HepG2 (cell line): ENCODE results near the gene TAF13. TPM values are rescaled to one million over a fixed set of nuclear protein-coding genes. Genes with fewer than 3 reads are reported as not detected.

Experiments used
- ATAC-seq: fragments of 200-7000 bp; cut with Tn5 transposase; 3 replicates; pipeline ENCODE4 v1.9.1; 2020; ENCODE audit warnings: mild to moderate bottlenecking, moderate library complexity
- BruUV-seq: library from RNA; stranded (reverse); fragments of 400-500 nt; replicated peaks from 2 replicates; lab custom pipeline; 2021; lab: Mats Ljungman, UMichigan
- CTCF ChIA-PET: fragments of 300-600 bp; formaldehyde crosslinking; extraction: SDS; loops from one replicate; lab custom pipeline; 2021; ENCODE audit warnings: low total read pairs, inconsistent platforms, low intra/inter-chr PET ratio; lab: Yijun Ruan, JAX
- POLR2A ChIA-PET: fragments of 350-600 bp; sonication (Branson Sonifier 250); formaldehyde crosslinking; loops from one replicate; lab custom pipeline; 2020; ENCODE audit warnings: antibody characterized with exemption, inconsistent platforms; lab: Yijun Ruan, JAX
- DNase-seq: peaks from one replicate; pipeline ENCODE4 v3.0.0-alpha.2; 2015; ENCODE audit warnings: low spot score
- FAIRE-seq: peaks from 3 replicates; lab custom pipeline; 2011; peaks lifted over from hg19 to GRCh38; lab: Jason Lieb, UNC
- H2AFZ ChIP-seq: one replicate; pipeline ENCODE4 v1.6.1; 2011; ENCODE audit warnings: low read length, inconsistent platforms
- H3K27ac ChIP-seq: fragments of 300-600 bp; 3 replicates; pipeline ENCODE4 v1.8.0; 2011; ENCODE audit warnings: mixed run types, mild to moderate bottlenecking, mixed read lengths, low read length, inconsistent platforms; ENCODE audit not compliant: insufficient read depth; ENCODE audit errors: extremely low read length
- H3K27me3 ChIP-seq, 2 experiments: fragments of 200-600 bp in 1 of 2; 2 replicates in 1 of 2; 3 replicates in 1 of 2; pipeline versions ENCODE4 v1.6.0 to v1.8.0; 2011; ENCODE audit warnings: low read length in 2 of 2, mild to moderate bottlenecking in 2 of 2, moderate library complexity in 2 of 2, inconsistent platforms in 1 of 2; ENCODE audit not compliant: insufficient read depth in 2 of 2, control insufficient read depth in 1 of 2
- H3K36me3 ChIP-seq, 2 experiments: fragments of 200-600 bp in 1 of 2; replicated peaks in 1 of 2; 2 replicates in 1 of 2; 3 replicates in 1 of 2; pipeline versions ENCODE4 v1.5.1 to v1.8.0; 2011; ENCODE audit warnings: low read length in 2 of 2, inconsistent platforms in 1 of 2; ENCODE audit not compliant: insufficient read depth in 2 of 2, control insufficient read depth in 1 of 2
- H3K4me1 ChIP-seq: 2 replicates; pipeline ENCODE4 v1.5.1; 2012; ENCODE audit warnings: low read length, inconsistent platforms; ENCODE audit not compliant: insufficient read depth
- H3K4me2 ChIP-seq: 2 replicates; pipeline ENCODE4 v1.6.0; 2011; ENCODE audit warnings: low read depth, low read length, inconsistent platforms
- H3K4me3 ChIP-seq, 3 experiments: fragments of 200-600 bp in 1 of 3; sonication (generic), shearing (Covaris generic) in 1 of 3; replicated peaks in 1 of 3; 2 replicates each; pipeline ENCODE4 v1.5.1; 2011 to 2016; ENCODE audit warnings: low read length in 3 of 3, inconsistent platforms in 2 of 3, low read depth in 2 of 3, mild to moderate bottlenecking in 2 of 3, control low read depth in 1 of 3, mixed read lengths in 1 of 3; ENCODE audit not compliant: insufficient read depth in 1 of 3
- H3K79me2 ChIP-seq: one replicate; pipeline ENCODE4 v1.6.1; 2011; ENCODE audit warnings: low read length, inconsistent platforms; ENCODE audit not compliant: insufficient read depth
- H3K9ac ChIP-seq: 2 replicates; pipeline ENCODE4 v1.6.0; 2011; ENCODE audit warnings: mild to moderate bottlenecking, low read depth, low read length, inconsistent platforms; ENCODE audit not compliant: insufficient read depth
- H3K9me3 ChIP-seq: 2 replicates; pipeline ENCODE4 v1.5.1; 2012; ENCODE audit warnings: mild to moderate bottlenecking, low read length
- H4K20me1 ChIP-seq: 2 replicates; pipeline ENCODE4 v1.6.0; 2011; ENCODE audit warnings: inconsistent platforms, mild to moderate bottlenecking, low read length, moderate library complexity; ENCODE audit not compliant: insufficient read depth
- ADNP ChIP-seq: sonication (generic); formaldehyde crosslinking; IDR thresholded peaks from 2 replicates; pipeline ENCODE4 v1.4.0; 2020; ENCODE audit warnings: missing genetic modification reagents
- MAFK ChIP-seq, 2 experiments: IDR thresholded peaks in 1 of 2; conservative IDR thresholded peaks in 1 of 2; 2 replicates each; pipeline ENCODE4 v1.6.1; 2011; ENCODE audit warnings: improper control_type of control experiment in 2 of 2, low read length in 2 of 2
- RFX5 ChIP-seq: IDR thresholded peaks from 2 replicates; pipeline ENCODE4 v1.6.1; 2011; ENCODE audit warnings: low read depth, low read length, improper control_type of control experiment
- ZNF33B ChIP-seq: sonication (generic); formaldehyde crosslinking; IDR thresholded peaks from 2 replicates; pipeline ENCODE4 v1.5.1; 2020; ENCODE audit warnings: mild to moderate bottlenecking, missing genetic modification reagents
- ZNF577 ChIP-seq: sonication (generic); formaldehyde crosslinking; IDR thresholded peaks from 2 replicates; pipeline ENCODE4 v1.4.0; 2020; ENCODE audit warnings: mild to moderate bottlenecking, low read depth, missing genetic modification reagents, borderline replicate concordance
- WGBS: methylation state at CpG from one replicate; pipeline ENCODE4 v1.1.6; 2017; ENCODE audit warnings: low lambda C conversion rate; 5-methylcytosine and 5-hydroxymethylcytosine counted together
- in situ Hi-C: cut with HindIII; loops from 2 replicates; pipeline ENCODE4 v1.10.0; 2017; ENCODE audit warnings: low pct_unique_long_range_greater_than_20kb; ENCODE audit not compliant: extremely low pct_ligation_motif_present
- intact Hi-C: fragments of 100-400 bp; cut with micrococcal nuclease; formaldehyde crosslinking; loops from one replicate; pipeline ENCODE4 v1.10.0; 2022; ENCODE audit not compliant: unreplicated experiment
- polyA plus RNA-seq, 8 experiments: library from polyadenylated mRNA; depleted of rRNA in 3 of 8; stranded (reverse) in 7 of 8; unstranded in 1 of 8; fragments of >200 nt; fragmentation: Illumina TruSeq in 4 of 8; extraction: Trizol in 4 of 8; gene quantifications; 2 replicates each; pipeline versions ENCODE4 v1.2.1 to v1.2.3, GENCODE V29; 2011 to 2016; ENCODE audit warnings: low read depth in 4 of 8, missing spikeins in 1 of 8, mixed read lengths in 1 of 8; ENCODE audit not compliant: insufficient read depth in 1 of 8
- total RNA-seq, 5 experiments: library from RNA; depleted of rRNA; stranded (reverse); fragments of >200 nt; fragmentation: Illumina TruSeq; extraction: Trizol; gene quantifications; 2 replicates each; pipeline ENCODE4 v1.2.3, GENCODE V29; 2016; ENCODE audit warnings: low read depth in 1 of 5
- TF ChIP-seq, protein P1 (sequence below): sonication (generic); formaldehyde crosslinking; IDR thresholded peaks from 2 replicates; pipeline ENCODE4 v1.5.0; 2020; ENCODE audit warnings: mild to moderate bottlenecking, missing genetic modification reagents

The TAF13 gene
- total and polyA plus RNA-seq, 2 of the 13 experiments (the other 11 are each of a cell fraction or from before 2014, with no cell fraction given): 11.5 to 36.3 TPM

DNA sequence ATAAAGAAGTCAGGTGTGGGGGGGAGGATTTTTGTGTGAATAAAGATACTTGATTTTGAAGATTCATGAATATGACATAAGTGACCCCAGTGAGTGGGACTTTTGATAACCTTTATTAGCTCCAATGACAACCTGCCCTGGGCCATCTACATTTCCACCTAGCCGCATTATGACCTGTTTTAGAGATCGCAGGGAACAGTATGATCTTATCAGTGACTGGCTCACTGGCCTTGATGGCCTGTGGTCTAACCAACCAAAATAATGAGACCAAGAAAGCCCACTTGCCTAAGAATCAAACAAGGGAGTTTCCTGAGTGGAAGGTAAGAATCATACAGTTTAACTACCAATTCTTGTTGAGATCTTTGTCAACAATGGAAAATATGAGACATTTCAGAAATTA lies 39.9 kb upstream of the TAF13 start:
- peaks cover 43% of the 10 kb centered on the region for H3K4me1 ChIP-seq
- H3K27ac ChIP-seq: no peak overlapping the region
- H3K27me3 ChIP-seq: peaks cover 2 to 22% of the 10 kb centered on the region in 2 experiments; a peak in 4 of 5 replicates
- CTCF ChIA-PET: no interaction called here
- FAIRE-seq (no peak), ATAC-seq (no peak)
- H3K4me3 ChIP-seq: no peak overlapping the region; a peak in 1 of 6 replicates
- no TSS peak for BruUV-seq
- WGBS: 29% methylated on average over 2 of the region's 2 CpGs
- in situ Hi-C loops (no loop called here), intact Hi-C loops (loop anchor here (10.0 kb wide), 1 partner anchor 151 kb away; the partner anchor contains the start of gene CLCC1)
- no peaks in the 10 kb centered on the region for H3K36me3 ChIP-seq
- no peaks in the 10 kb centered on the region for H4K20me1 ChIP-seq
- H2AFZ ChIP-seq: no peak overlapping the region
- TF ChIP-seq ZNF33B (CRISPR knock-in tag): no peak
- TF ChIP-seq, all 625 proteins: peak for 0
- Histone ChIP-seq H3K9me3 (no peaks in the 10 kb centered on the region), H3K79me2 (no peaks in the 10 kb centered on the region), H3K4me2 (peak overlapping the region; percentile 48; the same call in 1 of the 2 replicates), H3K9ac (no peak overlapping the region)
- POLR2A ChIA-PET: interaction anchor here (1.0 to 2.2 kb wide), 2 partner anchors 15 to 21 kb away, joined by 3 to 12 read pairs; no protein-coding TSS in a partner anchor
- no peak for DNase-seq

GRCh38 chr1:109114342-109114674 lies 38.5 kb upstream of the TAF13 start:
- peak overlapping the region; percentile 32 for H3K4me2 ChIP-seq
- H2AFZ ChIP-seq: no peak overlapping the region
- intact Hi-C loops: loop anchor here (5.0 to 10.0 kb wide), 2 partner anchors 78 to 150 kb away; partner anchors contain the start of gene CLCC1
- no peaks in the 10 kb centered on the region for H3K9me3 ChIP-seq
- FAIRE-seq (no peak), DNase-seq (no peak), ATAC-seq (no peak)
- H3K36me3 ChIP-seq: no peaks in the 10 kb centered on the region
- H3K4me3 ChIP-seq: peak overlapping the region in 1 of 3 experiments; percentile 24; a peak in 1 of 6 replicates
- no peak overlapping the region for H3K27ac ChIP-seq
- ChIA-PET CTCF (no interaction called here), POLR2A (no interaction called here)
- no TSS peak for BruUV-seq
- WGBS: 42% methylated on average over 7 of the region's 12 CpGs
- H3K9ac ChIP-seq: no peak overlapping the region
- in situ Hi-C loops: no loop called here
- no peaks in the 10 kb centered on the region for H3K79me2 ChIP-seq
- H3K4me1 ChIP-seq: peaks cover 43% of the 10 kb centered on the region
- TF ChIP-seq ADNP (CRISPR knock-in tag): no peak
- TF ChIP-seq, protein P1, sequence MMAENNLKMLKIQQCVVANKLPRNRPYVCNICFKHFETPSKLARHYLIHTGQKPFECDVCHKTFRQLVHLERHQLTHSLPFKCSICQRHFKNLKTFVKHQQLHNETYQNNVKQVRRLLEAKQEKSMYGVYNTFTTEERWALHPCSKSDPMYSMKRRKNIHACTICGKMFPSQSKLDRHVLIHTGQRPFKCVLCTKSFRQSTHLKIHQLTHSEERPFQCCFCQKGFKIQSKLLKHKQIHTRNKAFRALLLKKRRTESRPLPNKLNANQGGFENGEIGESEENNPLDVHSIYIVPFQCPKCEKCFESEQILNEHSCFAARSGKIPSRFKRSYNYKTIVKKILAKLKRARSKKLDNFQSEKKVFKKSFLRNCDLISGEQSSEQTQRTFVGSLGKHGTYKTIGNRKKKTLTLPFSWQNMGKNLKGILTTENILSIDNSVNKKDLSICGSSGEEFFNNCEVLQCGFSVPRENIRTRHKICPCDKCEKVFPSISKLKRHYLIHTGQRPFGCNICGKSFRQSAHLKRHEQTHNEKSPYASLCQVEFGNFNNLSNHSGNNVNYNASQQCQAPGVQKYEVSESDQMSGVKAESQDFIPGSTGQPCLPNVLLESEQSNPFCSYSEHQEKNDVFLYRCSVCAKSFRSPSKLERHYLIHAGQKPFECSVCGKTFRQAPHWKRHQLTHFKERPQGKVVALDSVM (CRISPR knock-in tag): no peak
- TF ChIP-seq MAFK (conservative IDR thresholded peaks at IDR 0.05 in 1 of 2, IDR thresholded peaks at IDR 0.05 in 1 of 2; ENCODE audit: low read length in 2 of 2): 0 out of 4 replicates have a peak, but pooled peaks have one; percentile 1 to 13
- TF ChIP-seq RFX5: no peak
- TF ChIP-seq ZNF577 (CRISPR knock-in tag): no peak
- H4K20me1 ChIP-seq: no peaks in the 10 kb centered on the region
- H3K27me3 ChIP-seq: peaks cover 2 to 32% of the 10 kb centered on the region in 2 experiments; a peak in 4 of 5 replicates
